GM21360 (cell line): ENCODE results near the gene MSANTD3.
A peak's percentile ranks its signal among the peaks of the same experiment; 100 is the strongest.
"Not testable (repeated sequence)": the region's sequence is repeated elsewhere in the genome, so short reads cannot be mapped to it uniquely, and the experiment has no call there.

ENCODE experiments used
- ATAC-seq: cut with Tn5 transposase; IDR thresholded peaks from one replicate; pipeline ENCODE4 v1.9.1; 2021; ENCODE audit warnings: mild to moderate bottlenecking, moderate library complexity; ENCODE audit not compliant: unreplicated experiment

Gene MSANTD3, protein sequence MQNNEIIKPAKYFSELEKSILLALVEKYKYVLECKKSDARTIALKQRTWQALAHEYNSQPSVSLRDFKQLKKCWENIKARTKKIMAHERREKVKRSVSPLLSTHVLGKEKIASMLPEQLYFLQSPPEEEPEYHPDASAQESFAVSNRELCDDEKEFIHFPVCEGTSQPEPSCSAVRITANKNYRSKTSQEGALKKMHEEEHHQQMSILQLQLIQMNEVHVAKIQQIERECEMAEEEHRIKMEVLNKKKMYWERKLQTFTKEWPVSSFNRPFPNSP

DNA sequence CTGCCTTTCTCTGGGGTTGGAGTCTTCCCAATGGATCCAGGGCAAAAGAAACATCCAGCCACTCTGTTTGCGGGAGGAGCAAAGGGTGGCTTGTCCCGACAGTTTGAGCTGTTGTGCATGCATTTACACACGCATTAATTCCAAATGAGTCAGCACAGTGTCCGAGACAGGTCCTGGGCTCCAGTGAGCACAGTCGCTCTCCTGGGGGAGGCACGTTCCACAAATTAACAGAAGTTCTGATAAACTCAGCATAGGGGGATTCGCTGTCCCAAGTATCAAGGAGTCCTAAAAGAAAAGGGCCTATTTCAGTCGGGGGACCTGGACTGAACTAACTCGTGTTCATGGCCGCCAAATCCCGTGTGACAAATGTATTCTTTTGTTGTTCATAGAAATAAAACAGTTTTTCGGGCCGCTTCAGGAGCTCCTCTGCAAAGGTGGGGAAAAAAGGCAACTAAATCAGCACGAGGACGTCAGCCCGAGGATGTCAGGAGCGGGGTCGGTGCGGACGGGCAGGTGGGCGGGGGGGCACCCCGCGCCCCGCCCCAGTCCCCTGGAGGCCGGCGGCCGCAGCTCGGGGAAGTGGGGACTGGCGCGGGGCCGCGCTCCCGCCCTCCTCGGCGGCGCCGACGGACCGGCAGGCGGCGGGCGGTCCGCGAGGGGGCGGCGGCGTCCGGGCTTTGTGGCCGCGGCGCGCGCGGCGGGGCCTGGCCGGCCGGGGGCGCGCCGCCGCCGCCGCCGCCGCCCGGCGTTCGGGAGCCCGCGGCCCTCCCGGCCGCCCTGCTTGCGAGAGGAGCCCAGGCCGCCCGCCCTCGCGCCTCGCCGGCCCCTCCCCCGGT, at the start of gene MSANTD3:
Gene MSANTD3 (plus strand): TSS at position 614 of the 836 bp plus-strand sequence. CDS start 14,796 bp downstream, outside the sequence.
- ATAC-seq: peak; percentile 65

GRCh38 chr9:100379862-100380261, 47.1 kb upstream of the MSANTD3 start:
- ATAC-seq: no peak

DNA sequence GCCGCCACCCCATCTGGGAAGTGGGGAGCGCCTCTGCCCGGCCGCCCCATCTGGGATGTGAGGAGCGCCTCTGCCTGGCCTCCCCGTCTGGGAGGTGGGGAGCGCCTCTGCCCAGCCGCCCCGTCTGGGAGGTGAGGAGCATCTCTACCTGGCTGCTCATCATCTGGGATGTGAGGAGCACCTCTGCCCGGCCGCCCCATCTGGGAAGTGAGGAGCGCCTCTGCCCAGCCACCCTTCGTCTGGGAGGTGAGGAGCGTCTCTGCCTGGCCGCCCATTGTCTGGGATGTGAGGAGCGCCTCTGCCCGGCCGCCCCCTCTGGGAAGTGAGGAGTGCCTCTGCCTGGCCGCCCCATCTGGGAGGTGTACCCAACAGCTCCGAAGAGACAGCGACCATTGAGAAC, 34.0 kb upstream of the MSANTD3 start:
- not testable (repeated sequence) for ATAC-seq

- ATAC-seq: no peak
Measured at GRCh38 chr9:100394032-100394695, 32.8 kb upstream of the MSANTD3 start.

- ATAC-seq: no peak
Measured at GRCh38 chr9:100394816-100395215, 32.1 kb upstream of the MSANTD3 start.

GRCh38 chr9:100396769-100397168, 30.2 kb upstream of the MSANTD3 start:
- ATAC-seq: no peak

DNA sequence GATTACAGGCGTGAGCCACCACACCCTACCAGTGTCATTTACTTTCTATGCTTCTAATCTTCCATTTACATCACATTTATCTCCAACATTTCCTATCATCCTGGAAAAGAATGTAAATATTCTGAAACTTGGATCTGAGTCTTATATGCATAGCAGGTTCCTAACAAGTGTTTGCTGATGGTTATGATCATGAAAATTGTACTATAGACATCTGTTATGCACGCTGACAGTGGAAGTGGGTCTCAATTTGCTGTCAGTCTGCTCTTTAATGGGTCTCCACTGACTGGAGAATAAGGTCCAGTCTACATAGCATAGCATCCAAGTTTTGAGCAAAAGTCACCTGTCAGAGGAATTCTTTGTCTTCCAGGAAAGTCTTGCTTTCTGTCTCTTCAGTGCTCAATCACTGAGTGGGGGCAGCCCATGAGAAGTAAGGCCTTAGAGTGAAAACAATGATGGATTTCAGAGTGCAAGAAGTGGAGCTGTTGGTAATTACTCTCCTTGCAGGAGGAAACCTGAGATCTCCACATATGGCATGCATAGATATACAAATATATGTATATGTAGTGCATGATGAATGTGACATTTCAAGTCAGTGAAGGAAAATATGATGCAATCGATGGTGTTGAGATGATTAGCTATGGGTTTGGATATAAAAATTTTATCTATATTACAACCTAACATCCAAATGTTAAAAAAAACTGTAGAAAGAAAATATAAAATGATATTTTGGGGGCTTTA, 29.2 kb upstream of the MSANTD3 start:
- no peak for ATAC-seq

- ATAC-seq: no peak
Measured at GRCh38 chr9:100401042-100401441, 25.9 kb upstream of the MSANTD3 start.

- ATAC-seq: no peak
Measured at GRCh38 chr9:100406962-100407361, 20.0 kb upstream of the MSANTD3 start.

DNA sequence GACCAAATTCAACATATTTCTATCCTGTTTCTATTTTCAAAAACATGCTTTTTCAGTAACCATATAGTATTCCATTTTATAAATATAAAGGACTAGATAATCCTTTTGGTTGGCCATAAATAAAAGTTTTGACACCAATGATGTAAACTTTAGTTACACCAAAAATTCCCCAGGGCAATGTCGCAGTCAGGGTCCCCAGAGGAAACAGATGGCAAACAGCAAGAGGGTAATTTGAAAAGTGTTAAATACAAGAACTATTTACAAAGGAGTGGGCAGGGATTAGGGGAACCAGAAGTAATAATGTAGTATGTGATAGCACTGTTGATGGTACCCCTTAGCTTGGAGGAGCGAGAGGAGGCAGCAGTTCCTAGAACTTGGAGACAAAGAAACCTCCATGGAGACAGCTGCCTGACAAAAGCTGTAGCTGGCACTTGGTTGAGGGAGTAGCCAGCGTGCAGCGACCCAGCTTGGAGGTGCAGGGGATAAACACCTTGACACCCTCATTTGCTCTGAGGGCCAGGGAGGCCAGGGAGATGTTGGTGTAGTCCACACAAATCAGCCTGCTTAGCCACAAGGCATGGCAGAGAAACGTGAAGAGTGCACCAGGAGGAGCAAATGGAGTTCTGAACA, 18.3 kb upstream of the MSANTD3 start:
- ATAC-seq: no peak

- ATAC-seq: no peak
Measured at GRCh38 chr9:100409176-100409556, 17.8 kb upstream of the MSANTD3 start.

- peak; percentile 99 for ATAC-seq
Measured at GRCh38 chr9:100411472-100412283, 15.3 kb upstream of the MSANTD3 start.

DNA sequence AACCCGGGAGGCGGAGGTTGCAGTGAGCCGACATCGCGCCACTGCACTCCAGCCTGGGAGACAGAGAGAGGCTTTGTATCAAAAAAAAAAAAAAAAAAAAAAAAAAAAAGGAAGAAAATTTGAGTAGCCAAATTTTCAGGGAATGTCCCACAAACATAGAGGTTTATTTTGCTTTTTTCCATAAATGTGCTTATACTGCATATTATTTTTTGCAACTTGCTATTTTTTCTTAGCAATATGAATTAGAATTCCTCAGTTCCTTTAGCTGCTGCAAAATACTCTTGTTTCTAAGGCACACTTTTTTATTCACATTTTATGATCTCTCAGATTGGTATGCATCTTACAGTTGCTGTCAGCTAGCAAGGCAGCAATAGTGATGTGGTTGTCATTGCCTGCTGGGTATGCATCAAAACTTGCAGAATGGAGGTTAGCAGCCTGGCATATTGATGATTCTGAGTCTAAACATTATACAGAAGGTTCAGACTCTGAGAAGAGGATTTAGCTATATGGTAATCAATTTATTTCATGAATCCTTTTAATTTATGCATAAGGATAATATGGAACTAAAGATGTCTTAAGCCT, 13.0 kb upstream of the MSANTD3 start:
- no peak for ATAC-seq

DNA sequence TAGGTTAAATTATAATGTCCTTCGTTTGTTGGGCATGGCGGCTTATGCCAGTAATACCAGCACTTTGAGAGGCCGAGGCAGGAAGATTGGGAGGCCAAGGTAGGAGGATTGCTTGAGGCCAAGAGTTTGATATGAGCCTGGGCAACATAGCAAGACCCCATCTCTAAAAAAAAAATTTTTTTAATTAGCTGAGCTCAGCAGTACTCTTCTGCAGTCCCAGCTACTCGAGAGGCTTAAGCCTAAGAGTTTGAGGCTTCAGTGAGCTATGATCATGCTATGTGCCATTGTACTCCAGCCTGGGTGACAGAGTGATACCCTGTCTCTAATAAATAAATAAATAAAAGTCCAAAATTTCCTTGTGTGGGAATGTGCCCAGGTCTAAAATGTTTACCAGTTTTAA, 9.1 kb upstream of the MSANTD3 start:
- no peak for ATAC-seq

GRCh38 chr9:100419166-100419565, 7.8 kb upstream of the MSANTD3 start:
- ATAC-seq: no peak

DNA sequence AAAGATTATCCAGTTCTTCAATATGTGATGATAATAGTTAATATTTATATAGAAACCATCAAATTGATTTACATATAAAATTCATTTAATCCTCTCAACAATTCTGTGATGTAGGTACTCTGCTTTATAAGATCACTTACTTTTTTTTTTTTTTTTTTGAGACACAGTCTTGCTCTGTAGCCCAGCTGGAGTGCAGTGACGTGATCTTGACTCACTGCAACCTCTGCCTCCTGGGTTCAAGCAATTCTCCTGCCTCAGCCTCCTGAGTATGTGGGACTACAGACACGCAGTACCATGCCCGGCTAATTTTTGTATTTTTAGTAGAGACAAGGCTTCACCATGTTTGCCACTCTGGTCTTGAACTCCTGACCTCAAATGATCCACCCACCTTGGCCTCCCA, 5.8 kb upstream of the MSANTD3 start:
- not testable (repeated sequence) for ATAC-seq

GRCh38 chr9:100425758-100426157, 1.2 kb upstream of the MSANTD3 start:
- no peak for ATAC-seq

DNA sequence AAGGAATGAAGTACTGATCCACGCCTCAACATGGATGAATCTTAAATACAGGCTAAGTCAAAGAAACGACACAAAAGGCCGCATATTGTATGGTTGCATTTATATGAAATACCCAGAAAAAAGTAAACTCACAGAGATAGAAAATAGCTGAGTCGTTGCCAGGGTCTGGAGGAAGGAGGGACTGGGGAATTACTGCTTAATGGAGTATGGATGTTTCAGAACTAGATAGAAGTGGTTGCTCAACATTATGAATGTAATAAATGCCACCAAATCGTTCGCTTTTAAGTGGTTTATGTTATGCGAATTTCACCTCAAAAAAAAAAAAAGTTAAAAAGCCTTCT, 784 bp upstream of the MSANTD3 start:
- no peak for ATAC-seq
